ENCODE data around the gene MED19. TPM values are rescaled to one million over a fixed set of nuclear protein-coding genes. Genes with fewer than 3 reads are reported as not detected.
"Not testable (repeated sequence)": the region's sequence is repeated elsewhere in the genome, so short reads cannot be mapped to it uniquely, and the experiment has no call there.

MED19 gene
- polyA plus RNA-seq (ENCODE audit: insufficient read length in 4 of 4) = 10 to 100 TPM; 19.9 to 20.3 (median 20.0) TPM

- peak; percentile 68 to 74 (median 72) for DNase-seq (ENCODE audit: low read depth in 4 of 4, low spot score in 3 of 4)
These were observed at the start of gene MED19 for GRCh38 chr11:57711414-57712255. Gene MED19 (minus strand): TSS chr11:57712215. CDS start chr11:57712179, 36 bp downstream.

GRCh38 chr11:57758174-57758573, 46.2 kb upstream of the MED19 start:
- DNase-seq (ENCODE audit: low read depth in 4 of 4, low spot score in 3 of 4) = no peak

GRCh38 chr11:57752954-57753353, 40.9 kb upstream of the MED19 start:
- no peak for DNase-seq (ENCODE audit: low read depth in 4 of 4, low spot score in 3 of 4)

GRCh38 chr11:57751676-57752253, 39.8 kb upstream of the MED19 start, which contains the start of gene BTBD18:
Gene BTBD18 (minus strand): TSS chr11:57751819. CDS start chr11:57751188, 631 bp downstream.
- DNase-seq (ENCODE audit: low read depth in 4 of 4, low spot score in 3 of 4) = no peak

- DNase-seq (ENCODE audit: low read depth in 4 of 4, low spot score in 3 of 4) = no peak
These were observed 39.2 kb upstream of the MED19 start for GRCh38 chr11:57751176-57751575.

GRCh38 chr11:57746920-57747319, 34.9 kb upstream of the MED19 start:
- no peak for DNase-seq (ENCODE audit: low read depth in 4 of 4, low spot score in 3 of 4)

GRCh38 chr11:57745206-57745605, 33.2 kb upstream of the MED19 start:
- no peak for DNase-seq (ENCODE audit: low read depth in 4 of 4, low spot score in 3 of 4)

GRCh38 chr11:57744357-57744756, 32.3 kb upstream of the MED19 start:
- no peak for DNase-seq (ENCODE audit: low read depth in 4 of 4, low spot score in 3 of 4)

GRCh38 chr11:57742087-57742452, 30.1 kb upstream of the MED19 start:
- no peak for DNase-seq (ENCODE audit: low read depth in 4 of 4, low spot score in 3 of 4)

GRCh38 chr11:57741132-57742086, 29.4 kb upstream of the MED19 start, which contains the start of gene SELENOH:
Gene SELENOH (plus strand): TSS chr11:57741491. CDS start chr11:57741596, 105 bp downstream.
- peak; percentile 91 to 94 (median 92) for DNase-seq (ENCODE audit: low read depth in 4 of 4, low spot score in 3 of 4)

GRCh38 chr11:57735619-57736298, 23.7 kb upstream of the MED19 start:
- no peak for DNase-seq (ENCODE audit: low read depth in 4 of 4, low spot score in 3 of 4)

GRCh38 chr11:57732661-57733060, 20.6 kb upstream of the MED19 start:
- no peak for DNase-seq (ENCODE audit: low read depth in 4 of 4, low spot score in 3 of 4)

- DNase-seq (ENCODE audit: low read depth in 4 of 4, low spot score in 3 of 4) = no peak
These were observed 17.5 kb upstream of the MED19 start for GRCh38 chr11:57729479-57729878.

- no peak for DNase-seq (ENCODE audit: low read depth in 4 of 4, low spot score in 3 of 4)
These were observed 16.8 kb upstream of the MED19 start for GRCh38 chr11:57728829-57729228.

GRCh38 chr11:57727185-57727584, 15.2 kb upstream of the MED19 start:
- DNase-seq (ENCODE audit: low read depth in 4 of 4, low spot score in 3 of 4) = no peak

GRCh38 chr11:57716726-57717125, 4.7 kb upstream of the MED19 start:
- not testable (repeated sequence) for DNase-seq (ENCODE audit: low read depth in 4 of 4, low spot score in 3 of 4)

GRCh38 chr11:57713835-57714234, 1.8 kb upstream of the MED19 start:
- no peak for DNase-seq (ENCODE audit: low read depth in 4 of 4, low spot score in 3 of 4)

GRCh38 chr11:57712256-57713150, 488 bp upstream of the MED19 start, which contains the start of gene TMX2:
Gene TMX2 (plus strand): TSS chr11:57712593. CDS start chr11:57712619, 26 bp downstream.
- peak; percentile 83 to 98 (median 97) for DNase-seq (ENCODE audit: low read depth in 4 of 4, low spot score in 3 of 4)

- no peak for DNase-seq (ENCODE audit: low read depth in 4 of 4, low spot score in 3 of 4)
These were observed 2.1 kb downstream of the MED19 start for GRCh38 chr11:57709802-57710367.
